ENCODE results near the gene PUM1.

PUM1 gene

GRCh38 chr1:30984165-30984889, 81.2 kb downstream of the PUM1 start:
- no peak for TF ChIP-seq CTCF (IDR thresholded peaks at IDR 0.05; ENCODE audit: low read depth, low read length)
- no peak overlapping the region for H3K4me3 ChIP-seq (ENCODE audit: low read depth, low read length)

- H3K4me3 ChIP-seq (ENCODE audit: low read depth, low read length): no peak overlapping the region
- TF ChIP-seq CTCF (IDR thresholded peaks at IDR 0.05; ENCODE audit: low read depth, low read length): no peak
Observed at GRCh38 chr1:30982937-30983336, 82.6 kb downstream of the PUM1 start.

- no peak overlapping the region for H3K4me3 ChIP-seq (ENCODE audit: low read depth, low read length)
- no peak for TF ChIP-seq CTCF (IDR thresholded peaks at IDR 0.05; ENCODE audit: low read depth, low read length)
Observed at GRCh38 chr1:30982431-30982830, 83.1 kb downstream of the PUM1 start.

GRCh38 chr1:30981172-30981571, 84.3 kb downstream of the PUM1 start:
- H3K4me3 ChIP-seq (ENCODE audit: low read depth, low read length): no peak overlapping the region
- no peak for TF ChIP-seq CTCF (IDR thresholded peaks at IDR 0.05; ENCODE audit: low read depth, low read length)

GRCh38 chr1:30977511-30977910, 88.0 kb downstream of the PUM1 start:
- H3K4me3 ChIP-seq (ENCODE audit: low read depth, low read length): no peak overlapping the region
- TF ChIP-seq CTCF (IDR thresholded peaks at IDR 0.05; ENCODE audit: low read depth, low read length): no peak

- no peak for TF ChIP-seq CTCF (IDR thresholded peaks at IDR 0.05; ENCODE audit: low read depth, low read length)
- no peak overlapping the region for H3K4me3 ChIP-seq (ENCODE audit: low read depth, low read length)
Observed at GRCh38 chr1:30977105-30977504, 88.4 kb downstream of the PUM1 start.

- no peak for TF ChIP-seq CTCF (IDR thresholded peaks at IDR 0.05; ENCODE audit: low read depth, low read length)
- no peak overlapping the region for H3K4me3 ChIP-seq (ENCODE audit: low read depth, low read length)
Observed at GRCh38 chr1:30976143-30976542, 89.4 kb downstream of the PUM1 start.

Data from WI38 (cell line).